GM13976 (cell line): ENCODE data around the gene ITGA7.

Experiments
- DNase-seq: peaks from one replicate; pipeline ENCODE4 v3.0.0; 2012; ENCODE audit warnings: low spot score
- CTCF ChIP-seq: IDR thresholded peaks from 2 replicates; pipeline ENCODE4 v1.5.1; 2012; ENCODE audit warnings: borderline replicate concordance, mild to moderate bottlenecking; ENCODE audit not compliant: insufficient read depth; ENCODE audit errors: extremely low read depth, missing control alignments, control extremely low read depth
- in situ Hi-C: fragments of 300-500 bp; cut with MboI; formaldehyde crosslinking; loops from one replicate; pipeline ENCODE4 v1.12.0; 2022; ENCODE audit warnings: low sequenced_read_pairs, mixed read lengths, inconsistent platforms; ENCODE audit not compliant: unreplicated experiment

ITGA7 gene

GRCh38 chr12:55694651-55695050 lies 13.1 kb downstream of the ITGA7 start:
- TF ChIP-seq CTCF = no peak
- in situ Hi-C loops = no loop called here
- no peak for DNase-seq

GRCh38 chr12:55694188-55694515 lies 13.6 kb downstream of the ITGA7 start:
- TF ChIP-seq CTCF = no peak
- in situ Hi-C loops = no loop called here
- no peak for DNase-seq

GRCh38 chr12:55693323-55694187 lies 14.1 kb downstream of the ITGA7 start:
- TF ChIP-seq CTCF = no peak
- no peak for DNase-seq
- in situ Hi-C loops = no loop called here

- no peak for DNase-seq
- no peak for TF ChIP-seq CTCF
- in situ Hi-C loops = no loop called here
Observed at GRCh38 chr12:55692631-55693322, 14.9 kb downstream of the ITGA7 start.

GRCh38 chr12:55688716-55689655 lies 18.7 kb downstream of the ITGA7 start:
- no peak for DNase-seq
- TF ChIP-seq CTCF = no peak
- in situ Hi-C loops = no loop called here

- no peak for TF ChIP-seq CTCF
- in situ Hi-C loops = no loop called here
- DNase-seq = peak; percentile 73
Observed at GRCh38 chr12:55687746-55688145, 20.0 kb downstream of the ITGA7 start.
